NCI-H524 treated with DMSO at 0.1 percent for 48 hours (cell line): ENCODE data around the gene EME1.
"Not testable (repeated sequence)": the region's sequence is repeated elsewhere in the genome, so short reads cannot be mapped to it uniquely, and the experiment has no call there.

Experiments used
- DNase-seq: peaks from one replicate; lab custom pipeline; 2025; lab: John Stamatoyannopoulos, UW

Gene EME1

GRCh38 chr17:50426472-50426782, 53.4 kb downstream of the EME1 start:
- DNase-seq, result no peak

GRCh38 chr17:50426814-50427787, 54.1 kb downstream of the EME1 start:
- no peak for DNase-seq

- not testable (repeated sequence) for DNase-seq
Measured at GRCh38 chr17:50428126-50428525, 55.1 kb downstream of the EME1 start.

GRCh38 chr17:50428831-50429424, 55.9 kb downstream of the EME1 start:
- DNase-seq, result no peak

- no peak for DNase-seq
Measured at GRCh38 chr17:50429793-50430192, 56.8 kb downstream of the EME1 start.
